Endothelial cell of umbilical vein (primary cell): ENCODE measurements around the gene ZBTB46. TPM values are rescaled to one million over a fixed set of nuclear protein-coding genes. Genes with fewer than 3 reads are reported as not detected.

Source experiments
- BruUV-seq: library from RNA; stranded (reverse); fragments of 400-500 nt; replicated peaks from 2 replicates; lab custom pipeline; 2021; lab: Mats Ljungman, UMichigan
- CTCF ChIA-PET: fragments of 300-600, 350-600 bp; sonication (Branson Sonifier 250); formaldehyde crosslinking; loops from one replicate; lab custom pipeline; 2021; ENCODE audit warnings: antibody characterized with exemption, inconsistent platforms; lab: Charles Lee
- POLR2A ChIA-PET: fragments of 300-600, 350-600 bp; sonication (Branson Sonifier 250); formaldehyde crosslinking; loops from one replicate; lab custom pipeline; 2021; ENCODE audit warnings: antibody characterized with exemption, inconsistent platforms; lab: Charles Lee
- DNase-seq: peaks from one replicate; pipeline ENCODE4 v3.0.0-alpha.2; 2011; ENCODE audit warnings: low read depth, low spot score
- FAIRE-seq: peaks from 2 replicates; lab custom pipeline; 2011; peaks lifted over from hg19 to GRCh38; lab: Jason Lieb, UNC
- H2AFZ ChIP-seq: 2 replicates; pipeline ENCODE4 v1.6.0; 2012; ENCODE audit warnings: low read depth, low read length, control low read depth, inconsistent platforms
- H3K27ac ChIP-seq: 2 replicates; pipeline ENCODE4 v1.5.1; 2011; ENCODE audit warnings: low read depth, mild to moderate bottlenecking, control low read depth, low read length, moderate library complexity; ENCODE audit not compliant: insufficient read depth
- H3K27me3 ChIP-seq, 2 experiments: 2 replicates each; pipeline versions ENCODE4 v1.6.0 to v1.6.1; 2011; ENCODE audit warnings: low read length in 2 of 2, mixed read lengths in 1 of 2; ENCODE audit not compliant: control insufficient read depth in 2 of 2, insufficient read depth in 2 of 2
- H3K36me3 ChIP-seq, 2 experiments: 2 replicates in 1 of 2; 3 replicates in 1 of 2; pipeline ENCODE4 v1.5.1; 2011; ENCODE audit warnings: low read length in 2 of 2, mild to moderate bottlenecking in 1 of 2, moderate library complexity in 1 of 2; ENCODE audit not compliant: control insufficient read depth in 2 of 2, insufficient read depth in 2 of 2; ENCODE audit errors: extremely low read depth in 1 of 2
- H3K4me1 ChIP-seq: 3 replicates; pipeline ENCODE4 v1.5.1; 2011; ENCODE audit warnings: mild to moderate bottlenecking, low read length; ENCODE audit not compliant: control insufficient read depth, insufficient read depth; ENCODE audit errors: extremely low read depth
- H3K4me2 ChIP-seq: 2 replicates; pipeline ENCODE4 v1.6.1; 2011; ENCODE audit warnings: low read length, control low read depth, mixed read lengths; ENCODE audit not compliant: insufficient read depth
- H3K4me3 ChIP-seq, 3 experiments: fragments of 200-600 bp in 1 of 3; sonication (generic), shearing (Covaris generic) in 1 of 3; replicated peaks in 1 of 3; 2 replicates each; pipeline ENCODE4 v1.5.1; 2011 to 2016; ENCODE audit warnings: control low read depth in 3 of 3, low read length in 3 of 3, mild to moderate bottlenecking in 2 of 3, inconsistent platforms in 1 of 3, low read depth in 1 of 3, moderate library complexity in 1 of 3; ENCODE audit not compliant: insufficient read depth in 1 of 3
- H3K79me2 ChIP-seq: 2 replicates; pipeline ENCODE4 v1.6.0; 2012; ENCODE audit warnings: low read length, inconsistent platforms; ENCODE audit not compliant: control insufficient read depth, insufficient read depth
- H3K9ac ChIP-seq: replicated peaks from 2 replicates; pipeline ENCODE3; 2011; ENCODE audit warnings: low read length, control low read depth; ENCODE audit not compliant: insufficient read depth; ENCODE audit errors: extremely low read depth
- H3K9me1 ChIP-seq: replicated peaks from 3 replicates; pipeline ENCODE4 v1.6.0; 2011; ENCODE audit warnings: mild to moderate bottlenecking, low read length; ENCODE audit not compliant: control insufficient read depth, insufficient read depth; ENCODE audit errors: extremely low read depth
- H3K9me3 ChIP-seq: replicated peaks from 2 replicates; pipeline ENCODE4 v1.5.1; 2012; ENCODE audit warnings: low read length, inconsistent platforms; ENCODE audit not compliant: control insufficient read depth, insufficient read depth
- H4K20me1 ChIP-seq: replicated peaks from 2 replicates; pipeline ENCODE3; 2011; ENCODE audit warnings: mild to moderate bottlenecking, low read length; ENCODE audit not compliant: control insufficient read depth, insufficient read depth; ENCODE audit errors: extremely low read depth
- EZH2 ChIP-seq: IDR thresholded peaks from 2 replicates; pipeline ENCODE4 v1.6.1; 2012; ENCODE audit warnings: borderline replicate concordance, low read depth, mild to moderate bottlenecking, moderate library complexity, low read length, inconsistent platforms; ENCODE audit not compliant: severe bottlenecking
- FOS ChIP-seq: IDR thresholded peaks from 2 replicates; pipeline ENCODE4 v1.6.1; 2011; ENCODE audit warnings: mild to moderate bottlenecking, low read length, moderate library complexity, borderline replicate concordance; ENCODE audit not compliant: insufficient read depth
- GATA2 ChIP-seq: IDR thresholded peaks from 2 replicates; pipeline ENCODE4 v1.7.0; 2011; ENCODE audit warnings: low read depth, mild to moderate bottlenecking, moderate library complexity, mixed read lengths, low read length; ENCODE audit not compliant: insufficient read length, insufficient read depth
- JUN ChIP-seq: IDR thresholded peaks from 2 replicates; pipeline ENCODE4 v1.6.1; 2011; ENCODE audit warnings: borderline replicate concordance, low read depth; ENCODE audit not compliant: insufficient read length, insufficient read depth
- MYC ChIP-seq: IDR thresholded peaks from one replicate; pipeline ENCODE4 v1.6.1; 2011; ENCODE audit warnings: mild to moderate bottlenecking, low read depth, low read length
- POLR2A ChIP-seq: IDR thresholded peaks from 2 replicates; pipeline ENCODE4 v1.6.1; 2012; ENCODE audit warnings: low read depth, mild to moderate bottlenecking, control low read depth, low read length
- POLR2AphosphoS5 ChIP-seq: IDR thresholded peaks from 2 replicates; pipeline ENCODE4 v1.6.1; 2012; ENCODE audit warnings: low read depth, mild to moderate bottlenecking, control low read depth, low read length, moderate library complexity; ENCODE audit not compliant: insufficient read depth
- dilution Hi-C: fragments of 300-500 bp; cut with MboI; formaldehyde crosslinking; loops from one replicate; pipeline ENCODE4 v1.15.0; 2019; ENCODE audit warnings: low sequenced_read_pairs; ENCODE audit not compliant: extremely low pct_ligation_motif_present
- intact Hi-C: fragments of 100-400 bp; cut with micrococcal nuclease; formaldehyde crosslinking; loops from one replicate; pipeline ENCODE4 v1.10.0; 2022
- polyA plus RNA-seq, 4 experiments: library from polyadenylated mRNA; depleted of rRNA in 3 of 4; stranded (reverse) in 3 of 4; unstranded in 1 of 4; fragments of >200 nt; gene quantifications; 2 replicates each; pipeline versions ENCODE4 v1.2.1 to v1.2.3, GENCODE V29; 2011 to 2012; ENCODE audit warnings: missing spikeins in 1 of 4
- total RNA-seq: library from RNA; stranded (reverse); gene quantifications from 2 replicates; pipeline ENCODE4 v1.2.3, GENCODE V29; 2021
- TF ChIP-seq, protein P1 (sequence below), 2 donors: IDR thresholded peaks; 1 replicate in 1 of 2; 2 replicates in 1 of 2; pipeline ENCODE4 v1.5.1; 2011; ENCODE audit warnings: low read length in 2 of 2, mild to moderate bottlenecking in 2 of 2, moderate library complexity in 2 of 2, control low read depth in 1 of 2, inconsistent platforms in 1 of 2, low read depth in 1 of 2; ENCODE audit not compliant: insufficient read depth in 1 of 2; ENCODE audit errors: extremely low read depth in 1 of 2
- TF ChIP-seq, protein P2 (sequence below): IDR thresholded peaks from 2 replicates; pipeline ENCODE4 v1.6.1; 2011; ENCODE audit not compliant: insufficient read depth, insufficient read length

ZBTB46 gene
- total and polyA plus RNA-seq, 2 donors (not counting 3 experiments of a cell fraction or from before 2014, with no cell fraction given) = 1.3 to 7.1 TPM

GRCh38 chr20:63709149-63709527 is 121.9 kb downstream of the ZBTB46 start:
- CTCF ChIA-PET = interaction anchor here (1.9 to 2.8 kb wide), 3 partner anchors 10 to 51 kb away, joined by 4 to 8 read pairs (median 7); partner anchors contain the start of gene RTEL1
- no TSS peak for BruUV-seq

More at GRCh38 chr20:63709149-63709527, 121.9 kb downstream of the ZBTB46 start:
- Histone ChIP-seq H3K79me2 (peaks cover 74% of the 10 kb centered on the region), H4K20me1 (no peaks in the 10 kb centered on the region), H3K4me3 (peak overlapping the region in 2 of 3 experiments; percentile 62 to 77), H3K27ac (no peak overlapping the region), H2AFZ (no peak overlapping the region), H3K9me1 (no peaks in the 10 kb centered on the region), H3K36me3 (peaks cover 13 to 28% of the 10 kb centered on the region in 2 experiments), H3K9me3 (no peaks in the 10 kb centered on the region), H3K4me2 (peak overlapping the region; percentile 64), H3K27me3 (no peaks in the 10 kb centered on the region), H3K4me1 (peaks cover 14% of the 10 kb centered on the region), H3K9ac (no peak overlapping the region)
- intact Hi-C loops (loop anchor here (5.0 kb wide), 2 partner anchors 82 to 248 kb away; partner anchors contain the start of genes GMEB2 and UCKL1), dilution Hi-C loops (no loop called here)
- POLR2A ChIA-PET = no interaction called here
- FAIRE-seq = no peak
- TF ChIP-seq POLR2AphosphoS5 (no peak), EZH2 (no peak), GATA2 (no peak), MYC (no peak), FOS (no peak), POLR2A (no peak), JUN (no peak)
- TF ChIP-seq, protein P1, sequence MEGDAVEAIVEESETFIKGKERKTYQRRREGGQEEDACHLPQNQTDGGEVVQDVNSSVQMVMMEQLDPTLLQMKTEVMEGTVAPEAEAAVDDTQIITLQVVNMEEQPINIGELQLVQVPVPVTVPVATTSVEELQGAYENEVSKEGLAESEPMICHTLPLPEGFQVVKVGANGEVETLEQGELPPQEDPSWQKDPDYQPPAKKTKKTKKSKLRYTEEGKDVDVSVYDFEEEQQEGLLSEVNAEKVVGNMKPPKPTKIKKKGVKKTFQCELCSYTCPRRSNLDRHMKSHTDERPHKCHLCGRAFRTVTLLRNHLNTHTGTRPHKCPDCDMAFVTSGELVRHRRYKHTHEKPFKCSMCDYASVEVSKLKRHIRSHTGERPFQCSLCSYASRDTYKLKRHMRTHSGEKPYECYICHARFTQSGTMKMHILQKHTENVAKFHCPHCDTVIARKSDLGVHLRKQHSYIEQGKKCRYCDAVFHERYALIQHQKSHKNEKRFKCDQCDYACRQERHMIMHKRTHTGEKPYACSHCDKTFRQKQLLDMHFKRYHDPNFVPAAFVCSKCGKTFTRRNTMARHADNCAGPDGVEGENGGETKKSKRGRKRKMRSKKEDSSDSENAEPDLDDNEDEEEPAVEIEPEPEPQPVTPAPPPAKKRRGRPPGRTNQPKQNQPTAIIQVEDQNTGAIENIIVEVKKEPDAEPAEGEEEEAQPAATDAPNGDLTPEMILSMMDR (IDR thresholded peaks at IDR 0.05; ENCODE audit: extremely low read depth in 1 of 2, insufficient read depth in 1 of 2, low read depth in 1 of 2, low read length in 2 of 2) = no peak
- TF ChIP-seq, protein P2, sequence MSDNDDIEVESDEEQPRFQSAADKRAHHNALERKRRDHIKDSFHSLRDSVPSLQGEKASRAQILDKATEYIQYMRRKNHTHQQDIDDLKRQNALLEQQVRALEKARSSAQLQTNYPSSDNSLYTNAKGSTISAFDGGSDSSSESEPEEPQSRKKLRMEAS = no peak
- DNase-seq = no peak
